HL-60/S4 treated with retinoic acid at 250 ng/mL for 4 days and 3 days (cell line): ENCODE results near the gene OR2T27.
"Not testable (repeated sequence)": the region's sequence is repeated elsewhere in the genome, so short reads cannot be mapped to it uniquely, and the experiment has no call there.

Experiments
- in situ Hi-C: fragments of 300-500 bp; cut with MboI; formaldehyde crosslinking; loops from 2 replicates; pipeline ENCODE4 v1.7.0; 2022; ENCODE audit warnings: low sequenced_read_pairs

OR2T27 gene

GRCh38 chr1:248655354-248655753, at the start of gene OR2T27:
TSS of gene OR2T27 (minus strand) at chr1:248655528. CDS start at chr1:248650884, 4,644 bp downstream.
- in situ Hi-C loops, result not testable (repeated sequence)

- in situ Hi-C loops, result no loop called here
These were observed 49.3 kb upstream of the OR2T27 start for GRCh38 chr1:248704606-248705005.

- in situ Hi-C loops, result no loop called here
These were observed 48.3 kb upstream of the OR2T27 start for GRCh38 chr1:248703674-248704073.

GRCh38 chr1:248702714-248703113, 47.4 kb upstream of the OR2T27 start, which contains the start of gene OR14I1:
TSS of gene OR14I1 (minus strand) at chr1:248702766.
- in situ Hi-C loops, result no loop called here

- in situ Hi-C loops, result no loop called here
These were observed 43.8 kb upstream of the OR2T27 start for GRCh38 chr1:248699099-248699498.

GRCh38 chr1:248697907-248698306, 42.6 kb upstream of the OR2T27 start:
- in situ Hi-C loops, result no loop called here

GRCh38 chr1:248696774-248697173, 41.4 kb upstream of the OR2T27 start:
- in situ Hi-C loops, result no loop called here

GRCh38 chr1:248696261-248696660, 40.9 kb upstream of the OR2T27 start:
- in situ Hi-C loops, result no loop called here

GRCh38 chr1:248695451-248696132, 40.3 kb upstream of the OR2T27 start:
- in situ Hi-C loops, result no loop called here

GRCh38 chr1:248691567-248692155, 36.3 kb upstream of the OR2T27 start:
- in situ Hi-C loops, result no loop called here

- in situ Hi-C loops, result no loop called here
These were observed 33.4 kb upstream of the OR2T27 start for GRCh38 chr1:248688527-248689298.

GRCh38 chr1:248686815-248687214, 31.5 kb upstream of the OR2T27 start:
- in situ Hi-C loops, result no loop called here

- in situ Hi-C loops, result no loop called here
These were observed 26.3 kb upstream of the OR2T27 start for GRCh38 chr1:248681651-248682050.

GRCh38 chr1:248670003-248670402, 14.7 kb upstream of the OR2T27 start:
- in situ Hi-C loops, result no loop called here

GRCh38 chr1:248663453-248664328, 8.4 kb upstream of the OR2T27 start:
- in situ Hi-C loops, result not testable (repeated sequence)

GRCh38 chr1:248656797-248657196, 1.5 kb upstream of the OR2T27 start:
- in situ Hi-C loops, result not testable (repeated sequence)

- in situ Hi-C loops, result not testable (repeated sequence)
These were observed 6.4 kb downstream of the OR2T27 start for GRCh38 chr1:248648770-248649536.

- in situ Hi-C loops, result not testable (repeated sequence)
These were observed 10.2 kb downstream of the OR2T27 start, which contains the start of gene OR2T35 for GRCh38 chr1:248645178-248645577. TSS of gene OR2T35 (minus strand) at chr1:248645278. CDS start at chr1:248639258, 6,020 bp downstream.

- in situ Hi-C loops, result not testable (repeated sequence)
These were observed 12.2 kb downstream of the OR2T27 start for GRCh38 chr1:248642971-248643651.
